ENCODE measurements around the gene SDHB. TPM values are rescaled to one million over a fixed set of nuclear protein-coding genes. Genes with fewer than 3 reads are reported as not detected.
A peak's percentile ranks its signal among the peaks of the same experiment; 100 is the strongest.

The SDHB gene
- total RNA-seq, 1 experiment from 2014 or later: 322 TPM

GRCh38 chr1:17012775-17013490, 40.9 kb downstream of the SDHB start:
- no peak for DNase-seq (ENCODE audit: low spot score)

- DNase-seq (ENCODE audit: low spot score): peak; percentile 50
Measured at GRCh38 chr1:17011439-17012307, 42.2 kb downstream of the SDHB start, which contains the start of gene ATP13A2. TSS of gene ATP13A2 (minus strand) at chr1:17011928. CDS start at chr1:17011738, 190 bp downstream.

GRCh38 chr1:17011092-17011438, 42.8 kb downstream of the SDHB start:
- DNase-seq (ENCODE audit: low spot score): no peak

GRCh38 chr1:17009706-17010105, 44.1 kb downstream of the SDHB start:
- no peak for DNase-seq (ENCODE audit: low spot score)

- no peak for DNase-seq (ENCODE audit: low spot score)
Measured at GRCh38 chr1:17008208-17008855, 45.5 kb downstream of the SDHB start.

GRCh38 chr1:17007121-17007520, 46.7 kb downstream of the SDHB start:
- no peak for DNase-seq (ENCODE audit: low spot score)

- no peak for DNase-seq (ENCODE audit: low spot score)
Measured at GRCh38 chr1:17005365-17005740, 48.5 kb downstream of the SDHB start.

- no peak for DNase-seq (ENCODE audit: low spot score)
Measured at GRCh38 chr1:17004466-17005364, 49.1 kb downstream of the SDHB start.

GRCh38 chr1:17002524-17002902, 51.3 kb downstream of the SDHB start:
- DNase-seq (ENCODE audit: low spot score): no peak

GRCh38 chr1:17001760-17002523, 51.9 kb downstream of the SDHB start:
- no peak for DNase-seq (ENCODE audit: low spot score)

- no peak for DNase-seq (ENCODE audit: low spot score)
Measured at GRCh38 chr1:16999863-17000262, 54.0 kb downstream of the SDHB start.

- DNase-seq (ENCODE audit: low spot score): no peak
Measured at GRCh38 chr1:16998589-16998988, 55.2 kb downstream of the SDHB start.

GRCh38 chr1:16996845-16997244, 57.0 kb downstream of the SDHB start:
- no peak for DNase-seq (ENCODE audit: low spot score)

GRCh38 chr1:16993521-16994038, 60.3 kb downstream of the SDHB start:
- DNase-seq (ENCODE audit: low spot score): no peak

- DNase-seq (ENCODE audit: low spot score): no peak
Measured at GRCh38 chr1:16992675-16993074, 61.2 kb downstream of the SDHB start.

- DNase-seq (ENCODE audit: low spot score): no peak
Measured at GRCh38 chr1:16992102-16992501, 61.7 kb downstream of the SDHB start.

GRCh38 chr1:16991571-16991970, 62.3 kb downstream of the SDHB start:
- DNase-seq (ENCODE audit: low spot score): no peak

GRCh38 chr1:16989676-16990391, 64.0 kb downstream of the SDHB start:
- no peak for DNase-seq (ENCODE audit: low spot score)

- DNase-seq (ENCODE audit: low spot score): no peak
Measured at GRCh38 chr1:16988210-16988609, 65.6 kb downstream of the SDHB start.

- DNase-seq (ENCODE audit: low spot score): no peak
Measured at GRCh38 chr1:16986962-16987361, 66.9 kb downstream of the SDHB start.
